Neural crest cell (in vitro differentiated cells): ENCODE measurements around the gene ARHGEF7. TPM values are rescaled to one million over a fixed set of nuclear protein-coding genes. Genes with fewer than 3 reads are reported as not detected.
"Not testable (repeated sequence)": the region's sequence is repeated elsewhere in the genome, so short reads cannot be mapped to it uniquely, and the experiment has no call there.

Experiments used
- DNase-seq: peaks from one replicate; pipeline ENCODE4 v3.0.0; 2021; ENCODE audit warnings: low read depth, mixed read lengths, low spot score
- H3K27ac Mint-ChIP-seq: one replicate; pipeline ENCODE4 v1.8.0; 2021; ENCODE audit warnings: mild to moderate bottlenecking, mixed read lengths; ENCODE audit not compliant: unreplicated experiment
- H3K27me3 Mint-ChIP-seq: 2 replicates; pipeline ENCODE4 v1.8.0; 2021; ENCODE audit warnings: low read depth, mild to moderate bottlenecking, mixed read lengths
- H3K36me3 Mint-ChIP-seq: 2 replicates; pipeline ENCODE4 v1.8.0; 2021; ENCODE audit warnings: low read depth, mild to moderate bottlenecking, mixed read lengths
- H3K4me1 Mint-ChIP-seq: 2 replicates; pipeline ENCODE4 v1.8.0; 2021; ENCODE audit warnings: mixed read lengths
- H3K4me3 Mint-ChIP-seq: one replicate; pipeline ENCODE4 v1.8.0; 2021; ENCODE audit warnings: mild to moderate bottlenecking, mixed read lengths
- H3K9me3 Mint-ChIP-seq: 2 replicates; pipeline ENCODE4 v1.8.0; 2021; ENCODE audit warnings: mixed read lengths
- CTCF ChIP-seq: fragments of 200-600 bp; sonication (generic); conservative IDR thresholded peaks from 2 replicates; pipeline ENCODE4 v1.5.0; 2021; ENCODE audit warnings: antibody characterized with exemption, mild to moderate bottlenecking
- long read RNA-seq: library from polyadenylated mRNA; unstranded; transcript quantifications from one replicate; pipeline ENCODE4 v2.0.0, GENCODE V29; 2020
- total RNA-seq: library from RNA; stranded (reverse); gene quantifications from 2 replicates; pipeline ENCODE4 v1.2.1, GENCODE V29; 2021

Gene ARHGEF7
- total RNA-seq = 77.3 and 85.3 TPM in 2 replicates
- long read RNA-seq, partial matches to known transcripts = 31 of 39 reads
- long read RNA-seq, other reads (novel, unspliced or antisense) = 8 of 39 reads

GRCh38 chr13:111115061-111115964, at the start of gene ARHGEF7:
ARHGEF7 (plus strand) TSS chr13:111115310; CDS start chr13:111115527, 217 bp downstream.
- peak within 1 kb of the TSS; percentile 97 for H3K27ac Mint-ChIP-seq
- peak; percentile 32 for DNase-seq
- peaks cover 52% of the 10 kb centered on the region for H3K27me3 Mint-ChIP-seq
- peaks cover 20% of the 10 kb centered on the region for H3K4me1 Mint-ChIP-seq
- H3K9me3 Mint-ChIP-seq = no peaks in the 10 kb centered on the region
- peak within 1 kb of the TSS; percentile 97 for H3K4me3 Mint-ChIP-seq
- TF ChIP-seq CTCF = no peak
- H3K36me3 Mint-ChIP-seq = peaks cover 5% of the 10 kb centered on the region

- Mint-ChIP-seq H3K27ac (no peak overlapping the region), H3K4me1 (peaks cover 4% of the 10 kb centered on the region), H3K4me3 (no peak overlapping the region), H3K36me3 (peaks cover 2% of the 10 kb centered on the region), H3K27me3 (peaks cover 44% of the 10 kb centered on the region), H3K9me3 (peaks cover 2% of the 10 kb centered on the region)
- no peak for DNase-seq
- TF ChIP-seq CTCF = no peak
Observed at GRCh38 chr13:111065698-111066097, 49.4 kb upstream of the ARHGEF7 start.

- no peak for TF ChIP-seq CTCF
- peaks cover 7% of the 10 kb centered on the region for H3K9me3 Mint-ChIP-seq
- no peak for DNase-seq
- peaks cover 7% of the 10 kb centered on the region for H3K36me3 Mint-ChIP-seq
- no peak overlapping the region for H3K27ac Mint-ChIP-seq
- H3K4me1 Mint-ChIP-seq = peaks cover 4% of the 10 kb centered on the region
- peak overlapping the region; percentile 52 for H3K4me3 Mint-ChIP-seq
- peaks cover 46% of the 10 kb centered on the region for H3K27me3 Mint-ChIP-seq
Observed at GRCh38 chr13:111066544-111066943, 48.6 kb upstream of the ARHGEF7 start.

- Mint-ChIP-seq H3K4me1 (peaks cover 4% of the 10 kb centered on the region), H3K36me3 (peaks cover 12% of the 10 kb centered on the region), H3K4me3 (peak overlapping the region; percentile 73), H3K9me3 (peaks cover 12% of the 10 kb centered on the region), H3K27ac (no peak overlapping the region), H3K27me3 (peaks cover 49% of the 10 kb centered on the region)
- DNase-seq = no peak
- TF ChIP-seq CTCF = peak; percentile 38
Observed at GRCh38 chr13:111068009-111068350, 47.1 kb upstream of the ARHGEF7 start.

GRCh38 chr13:111071120-111071519, 44.0 kb upstream of the ARHGEF7 start:
- DNase-seq, H3K27ac Mint-ChIP-seq, H3K4me3 Mint-ChIP-seq, H3K4me1 Mint-ChIP-seq: not testable (repeated sequence)
- H3K9me3 Mint-ChIP-seq = peaks cover 24% of the 10 kb centered on the region
- H3K27me3 Mint-ChIP-seq = peaks cover 32% of the 10 kb centered on the region
- H3K36me3 Mint-ChIP-seq = peaks cover 23% of the 10 kb centered on the region

GRCh38 chr13:111071526-111071925, 43.6 kb upstream of the ARHGEF7 start:
- DNase-seq, H3K4me3 Mint-ChIP-seq, H3K4me1 Mint-ChIP-seq, H3K27ac Mint-ChIP-seq: not testable (repeated sequence)
- peaks cover 24% of the 10 kb centered on the region for H3K9me3 Mint-ChIP-seq
- H3K27me3 Mint-ChIP-seq = peaks cover 28% of the 10 kb centered on the region
- H3K36me3 Mint-ChIP-seq = peaks cover 23% of the 10 kb centered on the region
